WTC11 (cell line): ENCODE data around the gene DPP4. TPM values are rescaled to one million over a fixed set of nuclear protein-coding genes. Genes with fewer than 3 reads are reported as not detected.

Experiments
- ATAC-seq: fragments of 200-7000 bp; cut with Tn5 transposase; 2 replicates; pipeline ENCODE4 v1.10.0; 2021; ENCODE audit warnings: mild to moderate bottlenecking, moderate library complexity
- Bru-seq: library from RNA; stranded (reverse); fragments of 400-500 nt; gene quantifications from one replicate; lab custom pipeline; 2021; lab: Mats Ljungman, UMichigan
- CTCF ChIA-PET: fragments of 300-600 bp; sonication (Branson Sonifier 250); formaldehyde crosslinking; loops from one replicate; lab custom pipeline; 2021; ENCODE audit warnings: antibody characterized with exemption; lab: Charles Lee
- POLR2A ChIA-PET: fragments of 350-600 bp; sonication (Branson Sonifier 250); formaldehyde crosslinking; loops from one replicate; lab custom pipeline; 2021; ENCODE audit warnings: antibody characterized with exemption; lab: Charles Lee
- DNase-seq: peaks from one replicate; pipeline ENCODE4 v3.0.0; 2021; ENCODE audit warnings: low spot score
- H3K27ac Mint-ChIP-seq: 2 replicates; pipeline ENCODE4 v1.8.0; 2021; ENCODE audit warnings: mixed read lengths
- H3K27me3 Mint-ChIP-seq: 2 replicates; pipeline ENCODE4 v1.8.0; 2021; ENCODE audit warnings: low read depth, mild to moderate bottlenecking, moderate library complexity, mixed read lengths
- H3K36me3 Mint-ChIP-seq: 2 replicates; pipeline ENCODE4 v1.8.0; 2021; ENCODE audit warnings: mixed read lengths
- H3K4me1 Mint-ChIP-seq: 2 replicates; pipeline ENCODE4 v1.8.0; 2022; ENCODE audit warnings: mixed read lengths
- H3K4me3 Mint-ChIP-seq: 2 replicates; pipeline ENCODE4 v1.8.0; 2021; ENCODE audit warnings: mild to moderate bottlenecking, moderate library complexity, mixed read lengths
- H3K9me3 Mint-ChIP-seq: 2 replicates; pipeline ENCODE4 v1.8.0; 2021; ENCODE audit warnings: mixed read lengths
- CBFB ChIP-seq: sonication (generic); formaldehyde crosslinking; IDR thresholded peaks from 2 replicates; pipeline ENCODE4 v1.8.1; 2022; ENCODE audit warnings: mild to moderate bottlenecking, low read depth, missing genetic modification reagents
- CREB1 ChIP-seq: sonication (generic); formaldehyde crosslinking; IDR thresholded peaks from 2 replicates; pipeline ENCODE4 v1.8.0; 2023; ENCODE audit warnings: mild to moderate bottlenecking, missing genetic modification reagents
- E2F1 ChIP-seq: sonication (generic); formaldehyde crosslinking; IDR thresholded peaks from 2 replicates; pipeline ENCODE4 v1.8.0; 2022; ENCODE audit warnings: mild to moderate bottlenecking, missing genetic modification reagents
- E2F5 ChIP-seq: sonication (generic); formaldehyde crosslinking; IDR thresholded peaks from 2 replicates; pipeline ENCODE4 v1.8.1; 2022; ENCODE audit warnings: mild to moderate bottlenecking, moderate library complexity, missing genetic modification reagents
- ELF4 ChIP-seq: sonication (generic); formaldehyde crosslinking; IDR thresholded peaks from 2 replicates; pipeline ENCODE4 v1.8.1; 2022; ENCODE audit warnings: low read depth, mild to moderate bottlenecking, moderate library complexity, missing genetic modification reagents
- GABPB1 ChIP-seq: sonication (generic); formaldehyde crosslinking; IDR thresholded peaks from 2 replicates; pipeline ENCODE4 v1.8.1; 2023; ENCODE audit warnings: mild to moderate bottlenecking, missing genetic modification reagents
- GTF2I ChIP-seq: fragments of 250-450 bp; sonication (Bioruptor Pico); conservative IDR thresholded peaks from 2 replicates; pipeline ENCODE4 v1.4.0; 2021; ENCODE audit warnings: mild to moderate bottlenecking
- MAX ChIP-seq: sonication (generic); formaldehyde crosslinking; IDR thresholded peaks from 2 replicates; pipeline ENCODE4 v1.8.0; 2022; ENCODE audit warnings: mild to moderate bottlenecking, missing genetic modification reagents
- MLX ChIP-seq: sonication (generic); formaldehyde crosslinking; IDR thresholded peaks from 2 replicates; pipeline ENCODE4 v1.8.1; 2023; ENCODE audit warnings: mild to moderate bottlenecking, missing genetic modification reagents, moderate library complexity
- NFATC4 ChIP-seq: fragments of 250-450 bp; sonication (Bioruptor Pico); IDR thresholded peaks from 2 replicates; pipeline ENCODE4 v1.9.0; 2021; ENCODE audit warnings: mild to moderate bottlenecking
- NR1H2 ChIP-seq: sonication (generic); formaldehyde crosslinking; IDR thresholded peaks from 2 replicates; pipeline ENCODE4 v1.9.0; 2021; ENCODE audit warnings: mild to moderate bottlenecking, moderate library complexity, missing genetic modification reagents
- SP1 ChIP-seq: sonication (generic); formaldehyde crosslinking; conservative IDR thresholded peaks from 2 replicates; pipeline ENCODE4 v1.8.1; 2022; ENCODE audit warnings: missing genetic modification reagents
- TEAD4 ChIP-seq: sonication (generic); formaldehyde crosslinking; IDR thresholded peaks from 2 replicates; pipeline ENCODE4 v1.8.0; 2022; ENCODE audit warnings: mild to moderate bottlenecking, missing genetic modification reagents
- USF2 ChIP-seq: sonication (generic); formaldehyde crosslinking; IDR thresholded peaks from 2 replicates; pipeline ENCODE4 v1.8.1; 2023; ENCODE audit warnings: mild to moderate bottlenecking, missing genetic modification reagents, moderate library complexity
- ZNF281 ChIP-seq: sonication (generic); formaldehyde crosslinking; IDR thresholded peaks from 2 replicates; pipeline ENCODE4 v1.8.0; 2023; ENCODE audit warnings: mild to moderate bottlenecking, missing genetic modification reagents
- ZNF396 ChIP-seq: fragments of 250-450 bp; sonication (Bioruptor Pico); IDR thresholded peaks from 2 replicates; pipeline ENCODE4 v1.8.0; 2021; ENCODE audit warnings: mild to moderate bottlenecking, moderate library complexity, borderline replicate concordance
- ZNF423 ChIP-seq: fragments of 250-450 bp; sonication (Bioruptor Pico); IDR thresholded peaks from 2 replicates; pipeline ENCODE4 v2.1.2; 2022; ENCODE audit warnings: mild to moderate bottlenecking, moderate library complexity
- long read RNA-seq, 3 experiments: library from RNA in 1 of 3; library from capped mRNA in 1 of 3; library from polyadenylated mRNA in 1 of 3; unstranded in 2 of 3; stranded (forward) in 1 of 3; transcript quantifications; one replicate each; pipeline ENCODE4 v2.0.0, GENCODE V29; 2021
- total RNA-seq: library from RNA; stranded (reverse); gene quantifications from 3 replicates; pipeline ENCODE4 v1.2.3, GENCODE V29; 2021

DPP4 gene
- total RNA-seq (2.7 to 3.6 TPM (median 2.7 TPM) in 3 replicates), Bru-seq, nascent RNA (percentile 47 among the genes with signal in this experiment)
- long read RNA-seq, experiment 1, transcript DPP4-201 (26 exons, 3,904 nt), result major isoform, 13 of 22 reads
- long read RNA-seq, experiment 1, partial matches to known transcripts, result 3 of 22 reads
- long read RNA-seq, experiment 1, other reads (novel, unspliced or antisense), result 6 of 22 reads
- long read RNA-seq, experiment 2, partial matches to known transcripts, result 1 of 2 reads
- long read RNA-seq, experiment 2, other reads (novel, unspliced or antisense), result 1 of 2 reads
- long read RNA-seq, experiment 3, partial matches to known transcripts, result 1 of 1 reads
- long read RNA-seq, experiment 3, other reads (novel, unspliced or antisense), result 0 of 1 reads

- H3K36me3 Mint-ChIP-seq, result peaks cover 11% of the 10 kb centered on the region
- H3K27ac Mint-ChIP-seq, result peak within 1 kb of the TSS; percentile 85; the same call in 1 of the 2 replicates
- DNase-seq (peak; percentile 59), ATAC-seq (peak; percentile 79)
- ChIA-PET POLR2A (no interaction called here), CTCF (interaction anchor here (0.5 to 0.6 kb wide), 3 partner anchors 48 to 1591 kb away, joined by 3 read pairs; no protein-coding TSS in a partner anchor)
- peak within 1 kb of the TSS; percentile 89 for H3K4me3 Mint-ChIP-seq
- H3K27me3 Mint-ChIP-seq, result peaks cover 40% of the 10 kb centered on the region
- no peak for TF ChIP-seq GABPB1 (CRISPR knock-in tag)
- TF ChIP-seq ELF4, result no peak
- TF ChIP-seq CREB1, result no peak
- TF ChIP-seq GTF2I, result peak; percentile 89
- TF ChIP-seq MAX, result 0 out of 2 replicates have a peak, but pooled peaks have one; percentile 41
- TF ChIP-seq NFATC4 (CRISPR knock-in tag), result no peak
- TF ChIP-seq TEAD4 (CRISPR knock-in tag), result no peak
- 0 out of 2 replicates have a peak, but pooled peaks have one; percentile 32 for TF ChIP-seq CBFB (CRISPR knock-in tag)
- TF ChIP-seq SP1 (CRISPR knock-in tag), result no peak
- no peak for TF ChIP-seq NR1H2
- TF ChIP-seq E2F1 (CRISPR knock-in tag), result no peak
- no peak for TF ChIP-seq MLX (CRISPR knock-in tag)
- 0 out of 2 replicates have a peak, but pooled peaks have one; percentile 22 for TF ChIP-seq ZNF281
- no peak for TF ChIP-seq ZNF396 (CRISPR knock-in tag)
- TF ChIP-seq E2F5 (CRISPR knock-in tag), result 0 out of 2 replicates have a peak, but pooled peaks have one; percentile 14
- peak; percentile 53; the same call in 1 of the 2 replicates for TF ChIP-seq USF2
- TF ChIP-seq ZNF423 (CRISPR knock-in tag), result peak; percentile 34
- peaks cover 37% of the 10 kb centered on the region for H3K4me1 Mint-ChIP-seq
- H3K9me3 Mint-ChIP-seq, result peaks cover 17% of the 10 kb centered on the region
These were observed at the start of gene DPP4 for GRCh38 chr2:162073888-162074631. TSS of gene DPP4 (minus strand) at chr2:162074215. CDS start at chr2:162073981, 234 bp downstream.
